RKO (cell line): ENCODE measurements around the gene DISC1.
A peak's percentile ranks its signal among the peaks of the same experiment; 100 is the strongest.

ENCODE experiments used
- DNase-seq: peaks from one replicate; pipeline ENCODE4 v3.0.0-alpha.2; 2016; ENCODE audit warnings: low spot score

The DISC1 gene

DNA sequence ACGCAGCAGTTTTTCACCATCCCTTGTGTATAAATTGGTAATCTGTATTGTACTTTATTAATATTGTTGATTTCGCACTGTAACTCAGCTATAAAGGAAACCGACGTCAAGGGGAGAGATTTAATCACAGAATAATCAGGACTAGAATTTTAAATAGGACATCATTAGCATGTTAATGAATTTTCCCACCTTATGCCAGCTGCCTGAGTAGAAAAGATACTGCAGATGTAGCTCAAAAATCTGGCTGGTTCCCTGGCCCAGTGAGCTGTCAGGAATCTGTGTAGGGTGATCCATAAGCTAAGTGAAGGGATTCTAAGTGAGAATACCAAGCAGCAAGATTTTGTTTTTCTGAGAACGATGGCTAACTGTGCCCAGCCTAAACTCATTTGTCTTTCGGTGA is 195.5 kb downstream of the DISC1 start:
- no peak for DNase-seq

DNA sequence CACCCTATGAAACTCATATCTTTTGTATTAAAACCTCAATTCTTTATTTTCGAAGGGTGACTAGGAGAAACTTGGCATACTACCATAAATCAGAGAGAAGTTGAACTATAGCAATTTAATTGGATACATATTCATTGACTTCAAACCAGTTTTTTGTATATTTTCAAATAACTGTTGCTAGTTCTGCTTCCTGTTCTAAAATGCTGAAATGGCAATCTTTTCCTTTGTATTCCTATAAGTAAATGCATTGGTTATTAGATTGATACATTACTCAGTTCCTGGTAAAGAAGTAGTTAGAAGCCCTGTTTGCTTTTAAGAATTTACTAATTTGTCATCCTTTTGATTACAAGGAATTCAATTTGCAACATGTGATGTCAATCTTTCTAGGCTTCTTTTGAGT is 200.0 kb downstream of the DISC1 start:
- no peak for DNase-seq

DNA sequence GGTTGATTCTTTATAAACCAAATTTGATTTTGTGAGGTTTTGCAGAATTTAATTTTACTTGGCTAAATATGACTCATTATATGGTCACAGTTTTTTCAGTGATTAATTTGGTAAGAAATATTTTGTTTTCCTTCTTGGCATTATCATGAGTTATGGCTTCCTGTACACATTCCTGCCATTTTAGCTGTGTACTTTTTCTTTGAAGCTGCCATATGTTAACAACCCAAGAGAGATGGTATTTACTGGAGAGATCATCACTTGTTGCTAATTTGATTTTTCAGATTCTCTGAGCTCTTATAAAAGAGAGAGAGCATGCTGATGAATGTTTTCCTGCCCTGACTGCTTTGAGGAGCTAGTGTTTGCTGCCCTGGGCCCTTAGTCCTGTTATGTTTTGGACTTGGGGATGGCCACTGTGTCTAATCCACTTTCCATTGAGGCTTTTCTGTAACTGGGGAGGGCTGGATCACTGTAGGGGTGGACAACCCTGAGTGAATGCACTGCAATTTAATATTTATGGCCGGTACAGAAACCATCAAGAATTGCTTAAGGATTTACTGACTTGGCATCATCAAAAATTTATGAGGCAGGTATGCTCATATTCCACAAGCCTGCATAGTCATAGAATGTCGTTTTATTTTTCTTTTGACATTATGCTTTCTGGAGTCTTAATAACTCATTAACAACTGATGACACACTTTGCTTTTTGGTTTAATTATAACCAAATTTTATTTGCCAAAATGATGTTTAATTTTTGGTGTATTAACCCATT is 200.9 kb downstream of the DISC1 start:
- peak; percentile 67 for DNase-seq

DNA sequence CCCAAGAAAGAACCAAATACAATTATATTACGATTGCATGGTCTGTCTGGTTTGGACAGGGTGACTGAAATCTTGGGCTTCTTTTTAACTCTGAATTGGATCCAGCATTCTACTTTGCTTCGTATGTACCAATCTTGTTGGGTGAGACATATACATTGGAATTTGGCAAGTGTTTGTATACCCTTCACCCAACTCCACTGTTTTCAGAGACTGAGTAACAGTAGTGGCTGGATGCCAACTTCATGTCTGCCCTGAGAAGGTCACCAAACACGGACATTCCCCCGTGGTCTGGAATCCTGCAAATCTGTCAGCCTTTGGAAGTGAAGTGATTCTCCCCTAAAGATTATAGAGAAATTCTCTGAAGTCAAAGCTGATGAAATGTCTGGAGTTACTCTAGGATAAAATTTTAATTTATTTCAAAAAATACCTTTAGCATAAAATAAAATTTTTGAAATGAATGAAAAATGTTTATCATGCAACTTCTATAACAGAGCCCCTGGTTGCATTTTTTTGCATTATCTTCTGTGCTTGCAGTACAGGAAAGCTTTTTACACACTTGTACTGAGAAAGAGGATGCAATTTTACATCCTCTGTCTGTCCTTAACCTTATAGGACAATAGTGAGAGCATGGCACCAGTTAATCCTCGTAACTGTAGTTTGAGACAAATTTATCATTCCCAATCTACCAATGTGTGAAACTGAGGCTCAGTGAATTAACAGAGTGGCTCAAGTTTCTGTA is 201.8 kb downstream of the DISC1 start:
- peak; percentile 87 for DNase-seq

DNA sequence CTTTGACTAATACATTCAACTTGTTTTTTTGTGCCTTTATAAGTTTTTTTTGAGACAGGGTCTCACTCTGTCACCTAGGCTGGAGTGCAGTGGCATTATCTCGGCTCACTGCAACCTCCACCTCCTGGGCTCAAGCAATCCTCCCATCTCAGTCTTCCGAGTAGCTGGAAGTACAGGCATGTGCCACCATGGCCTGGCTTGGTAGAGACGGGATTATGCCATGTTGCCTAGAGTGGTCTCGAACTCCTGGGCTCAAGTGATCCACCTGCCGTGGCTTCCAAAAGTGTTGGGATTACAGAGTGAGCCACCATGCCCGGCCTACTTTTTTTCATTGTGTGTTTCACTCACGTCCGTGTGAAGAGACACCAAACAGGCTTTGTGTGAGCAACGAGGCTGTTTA is 202.7 kb downstream of the DISC1 start:
- no peak for DNase-seq

DNA sequence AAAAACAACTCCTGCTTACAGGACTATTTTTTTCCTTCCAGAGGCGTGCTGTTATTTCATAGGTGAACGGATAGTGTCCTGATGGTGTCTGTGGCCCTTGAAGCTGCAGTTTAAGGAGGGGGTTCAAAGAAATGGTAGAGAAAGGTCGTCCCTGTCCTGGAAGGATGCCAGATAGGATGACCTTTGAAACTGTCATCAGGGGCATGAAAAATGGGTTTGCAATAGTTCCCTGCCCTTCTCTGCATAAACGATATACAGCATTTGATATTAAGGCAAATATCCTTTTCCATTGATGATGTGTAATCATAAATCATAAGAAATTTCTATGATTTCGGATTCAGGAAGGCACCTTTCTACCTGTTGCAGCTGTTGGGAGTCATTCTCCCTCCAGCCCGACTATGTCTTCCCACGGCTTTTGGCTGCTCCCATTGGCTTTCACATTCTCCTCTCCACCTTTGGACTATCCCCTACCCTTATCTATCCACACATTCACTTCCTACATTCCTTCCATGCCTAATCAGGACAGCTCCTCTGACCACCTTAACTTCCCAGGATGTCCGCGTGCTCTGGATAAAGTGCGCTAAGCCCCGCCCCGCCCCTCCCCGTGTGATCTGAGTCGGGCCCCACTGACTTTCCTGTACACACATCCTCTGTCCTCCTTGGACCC is 209.8 kb downstream of the DISC1 start:
- no peak for DNase-seq

DNA sequence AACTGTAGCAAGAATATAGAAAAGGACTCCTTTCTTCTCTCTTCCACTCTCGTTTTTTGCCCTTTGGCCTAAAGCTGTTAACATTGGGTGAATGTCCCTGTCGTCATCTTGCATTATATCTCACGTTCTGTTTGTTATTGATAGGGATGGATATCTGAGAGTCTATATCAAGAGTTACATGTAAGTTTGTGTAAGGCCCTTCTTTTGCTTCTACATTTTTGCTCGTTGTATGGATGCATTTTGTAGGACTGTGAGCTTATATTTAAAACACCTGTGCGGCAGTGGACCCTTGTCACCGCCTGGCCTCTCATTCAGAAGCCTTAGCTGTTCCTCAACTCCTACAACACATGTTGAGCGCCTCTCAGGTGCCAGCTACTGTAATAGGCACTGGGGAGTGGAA is 211.9 kb downstream of the DISC1 start:
- DNase-seq, result no peak

DNA sequence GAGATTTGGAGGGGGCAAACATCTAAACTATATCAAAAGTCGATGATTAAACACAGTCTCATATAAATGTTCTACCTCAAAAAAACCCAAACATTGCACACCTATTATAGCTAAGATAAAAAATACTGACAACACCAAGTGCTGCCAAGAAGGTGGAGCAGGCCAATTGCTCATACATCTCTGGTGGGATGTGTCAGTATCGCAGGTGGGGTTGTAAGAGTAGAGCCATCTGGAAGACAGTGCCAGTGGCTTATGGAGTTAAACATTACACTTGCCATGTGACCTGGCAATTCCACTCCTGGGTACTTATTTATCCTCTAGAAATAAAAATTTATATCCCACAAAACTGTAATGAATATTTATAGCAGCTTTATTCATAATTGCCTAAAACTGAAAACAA is 213.4 kb downstream of the DISC1 start:
- no peak for DNase-seq

DNA sequence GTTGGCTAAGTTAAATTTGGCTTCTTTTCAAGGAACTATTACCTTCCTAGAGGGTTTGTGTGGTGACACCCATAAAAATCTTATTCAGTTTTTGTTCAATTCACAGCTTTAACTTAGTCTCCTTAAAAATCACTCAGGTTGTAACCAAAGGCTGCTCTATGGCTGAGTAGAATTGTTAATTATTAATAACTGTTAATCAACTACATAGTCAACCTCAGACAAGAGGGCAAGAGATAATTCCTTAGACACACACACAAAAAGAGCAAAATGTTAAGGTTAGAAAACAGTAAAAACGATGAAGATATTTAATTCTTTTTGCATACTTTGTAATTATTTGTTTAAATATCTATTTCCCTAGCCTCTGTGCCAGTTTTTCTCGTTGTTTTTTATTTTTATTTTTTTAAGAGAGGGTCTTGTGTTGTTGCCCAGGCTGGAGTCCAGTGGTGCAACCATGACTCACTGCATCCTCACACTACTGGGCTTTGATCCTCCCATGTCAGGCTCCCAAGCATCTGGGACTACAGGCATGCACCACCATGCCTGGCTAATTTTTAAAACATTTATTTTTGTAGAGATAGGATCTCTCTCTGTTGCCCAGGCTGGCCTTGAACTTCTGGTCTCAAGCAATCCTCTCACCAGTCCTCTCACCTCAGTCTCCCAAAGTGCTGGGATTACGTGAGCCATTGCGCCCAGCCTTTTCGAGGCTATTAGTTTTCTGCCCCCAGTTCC is 215.2 kb downstream of the DISC1 start:
- DNase-seq, result peak; percentile 7

DNA sequence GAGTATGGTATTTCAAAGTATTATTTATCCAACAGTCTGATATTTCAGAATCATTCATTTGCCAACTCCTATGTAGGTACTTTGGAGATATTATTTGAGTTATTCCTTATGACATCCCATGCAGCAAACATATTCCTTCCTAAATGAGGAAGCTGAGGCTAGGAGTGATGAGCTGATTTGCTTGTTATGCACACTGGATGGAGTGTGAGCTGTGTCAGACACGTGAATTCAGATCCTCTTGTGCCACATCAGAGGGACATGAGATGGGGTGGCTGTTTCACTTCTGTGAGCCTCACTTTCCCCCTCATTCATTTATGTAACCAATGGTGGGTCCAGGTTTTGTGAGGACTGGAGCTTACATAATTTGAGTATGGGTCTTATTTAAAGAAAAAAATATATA is 215.9 kb downstream of the DISC1 start:
- DNase-seq, result no peak

DNA sequence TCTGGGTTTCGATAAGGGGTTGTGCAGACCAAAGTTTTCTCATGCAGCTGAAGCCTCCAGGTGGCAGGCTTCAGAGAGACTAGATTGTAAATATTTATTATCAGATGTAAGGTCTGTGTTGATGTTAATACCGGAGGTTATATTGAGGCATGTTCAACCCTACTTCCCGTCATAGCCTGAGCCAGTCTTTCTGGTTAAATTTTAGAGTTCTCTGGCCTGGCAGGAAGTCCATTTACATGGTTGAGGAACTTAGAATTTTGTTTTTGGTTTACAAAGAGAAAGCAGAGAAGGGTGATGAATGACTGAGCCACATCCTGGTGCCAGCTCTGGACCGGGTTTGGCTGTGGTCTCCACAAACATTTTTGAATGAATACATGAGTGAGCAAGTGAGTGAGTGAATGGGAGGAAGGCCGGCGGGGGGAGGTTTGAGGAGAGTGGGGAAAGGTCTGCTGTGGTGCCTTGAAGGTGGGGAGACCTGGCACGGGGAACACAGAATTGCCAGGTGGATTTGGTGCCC is 218.5 kb downstream of the DISC1 start:
- no peak for DNase-seq

DNA sequence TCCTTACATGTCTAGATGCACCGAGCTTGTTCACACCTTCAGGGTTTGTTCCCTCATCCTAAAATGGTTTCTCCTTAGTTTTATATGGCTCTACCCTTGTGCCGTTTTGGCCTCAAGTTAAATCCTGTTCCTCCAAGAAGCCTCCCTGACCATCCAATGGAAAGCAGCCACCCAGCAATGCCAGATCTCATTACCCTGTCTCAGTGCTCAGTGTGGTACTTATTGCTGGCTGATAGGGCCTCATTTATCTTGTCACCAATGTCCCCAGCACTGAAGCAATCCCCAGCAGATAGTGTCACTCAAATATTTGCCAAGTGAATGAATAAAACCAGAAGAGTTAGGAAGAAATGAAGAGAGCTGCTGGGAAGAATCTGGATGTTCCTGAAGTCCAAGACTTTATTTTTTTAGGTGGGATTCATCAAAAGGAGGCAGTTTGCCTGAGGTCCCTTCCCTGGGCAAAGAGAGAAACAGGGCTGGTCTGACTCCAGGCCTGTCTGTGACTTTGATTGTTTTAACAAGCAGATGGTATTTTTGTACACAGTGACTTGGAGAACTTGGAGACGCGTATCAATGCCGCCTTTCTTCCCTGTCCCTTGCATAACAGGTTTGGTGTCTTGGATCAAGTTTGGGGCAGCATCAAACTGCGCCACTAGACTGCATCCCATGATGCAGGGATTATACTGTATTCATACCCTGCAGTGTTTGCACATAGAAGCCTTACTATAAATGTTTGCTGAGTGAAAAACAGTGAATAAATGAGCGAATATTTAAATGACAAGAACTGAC is 221.2 kb downstream of the DISC1 start:
- no peak for DNase-seq

DNA sequence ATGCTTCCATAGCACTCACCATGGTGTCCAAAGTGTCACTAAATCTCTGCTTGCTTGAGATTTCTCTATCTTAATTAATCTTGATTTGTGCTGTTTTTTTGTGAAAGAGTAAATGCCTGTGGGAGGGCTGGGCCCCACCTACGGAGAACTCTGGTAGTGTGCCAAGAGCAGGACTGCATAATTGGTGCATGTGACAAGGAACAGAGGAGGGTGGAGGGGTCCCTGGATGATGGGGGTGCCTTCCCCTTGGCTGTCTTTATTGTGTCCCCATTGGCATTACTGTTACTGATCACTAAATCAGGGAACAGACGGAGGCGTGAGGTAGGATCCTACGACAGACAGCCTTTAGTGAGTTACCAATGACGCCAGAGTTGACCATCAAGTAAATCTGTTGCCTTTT is 223.4 kb downstream of the DISC1 start:
- no peak for DNase-seq

DNA sequence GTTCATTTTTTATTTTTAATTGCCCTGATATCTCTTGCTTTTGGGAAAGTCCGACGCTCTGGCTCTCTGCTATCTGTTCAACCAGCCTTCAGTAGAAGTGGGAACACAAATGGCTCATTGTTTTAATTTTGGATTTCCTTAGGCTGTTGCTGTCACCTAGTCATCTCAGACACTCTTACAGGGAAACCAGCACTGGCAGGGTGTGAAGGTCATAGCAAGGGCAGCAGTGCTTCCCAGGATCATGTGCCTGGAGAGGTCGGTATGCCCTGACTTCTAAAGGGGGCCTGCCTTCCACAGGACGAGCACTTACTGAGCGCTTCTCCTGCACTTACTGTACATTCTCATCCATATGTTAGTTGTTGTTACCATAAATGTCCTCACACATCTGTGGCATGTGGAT is 224.2 kb downstream of the DISC1 start:
- no peak for DNase-seq

DNA sequence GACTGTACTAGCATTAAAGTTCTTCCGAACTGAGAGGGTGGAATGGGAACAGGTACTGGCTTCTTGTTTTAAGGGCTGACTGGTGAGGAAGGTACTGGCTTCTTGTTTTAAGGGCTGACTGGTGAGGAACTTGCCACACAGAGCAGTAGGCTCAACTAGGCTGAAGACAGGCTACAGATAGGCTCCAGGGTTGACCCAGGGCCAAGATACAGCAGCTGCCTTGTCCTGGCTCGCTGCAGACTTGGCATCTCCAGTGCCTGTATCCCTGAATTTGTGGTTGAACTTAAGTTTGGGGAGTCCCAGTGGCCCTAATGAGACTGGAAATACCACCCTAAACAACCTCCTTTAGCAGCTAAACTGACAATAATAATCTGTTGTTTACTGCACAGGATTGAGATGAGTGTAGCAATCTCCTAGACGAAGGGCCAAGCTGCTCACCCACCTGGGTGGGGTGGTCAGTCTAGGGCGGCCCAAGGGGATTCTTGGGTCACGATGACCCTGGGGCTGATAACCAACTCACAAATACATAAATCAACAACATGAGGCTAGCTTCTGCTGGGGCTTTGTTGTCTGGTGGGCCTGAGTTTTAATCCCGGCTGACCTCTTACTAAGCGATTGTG is 227.1 kb downstream of the DISC1 start:
- DNase-seq, result no peak

DNA sequence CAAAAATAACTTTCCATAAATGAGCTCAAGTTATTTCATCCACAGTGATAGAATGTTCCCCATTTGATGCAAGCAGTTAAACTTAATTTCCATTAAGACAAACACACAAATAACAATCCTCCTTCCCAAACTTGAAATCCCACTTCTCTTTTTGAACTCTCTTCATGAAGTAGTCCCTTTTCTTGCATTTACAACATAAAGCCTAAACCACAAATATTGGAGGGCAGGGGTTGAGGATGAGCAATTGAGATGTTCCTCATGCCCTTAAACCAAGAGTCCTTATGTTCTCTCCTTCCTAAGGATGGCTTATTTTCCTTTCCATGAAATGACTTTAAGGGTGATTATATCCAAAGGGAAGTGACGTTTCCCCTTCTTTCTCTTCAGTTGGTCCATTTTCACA is 228.8 kb downstream of the DISC1 start:
- no peak for DNase-seq

DNA sequence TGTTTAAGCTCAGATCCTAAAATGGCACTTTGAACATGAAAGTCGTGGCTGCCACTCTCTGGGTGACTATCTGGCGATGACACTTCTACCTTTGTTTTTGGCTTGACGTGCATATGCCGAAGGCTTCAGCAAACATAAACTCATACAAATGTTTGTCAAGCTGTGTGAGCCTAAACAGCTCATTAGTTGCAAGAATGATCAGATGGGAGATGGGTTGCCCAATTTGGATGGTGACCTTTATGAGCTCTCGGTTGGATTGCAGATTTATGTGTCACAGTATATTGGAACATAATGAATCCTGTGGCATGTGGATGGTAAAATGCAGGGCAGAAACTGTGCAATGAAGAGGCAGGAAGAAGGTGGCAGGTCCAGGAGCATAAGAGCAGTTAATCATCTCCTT is 229.3 kb downstream of the DISC1 start:
- no peak for DNase-seq

DNA sequence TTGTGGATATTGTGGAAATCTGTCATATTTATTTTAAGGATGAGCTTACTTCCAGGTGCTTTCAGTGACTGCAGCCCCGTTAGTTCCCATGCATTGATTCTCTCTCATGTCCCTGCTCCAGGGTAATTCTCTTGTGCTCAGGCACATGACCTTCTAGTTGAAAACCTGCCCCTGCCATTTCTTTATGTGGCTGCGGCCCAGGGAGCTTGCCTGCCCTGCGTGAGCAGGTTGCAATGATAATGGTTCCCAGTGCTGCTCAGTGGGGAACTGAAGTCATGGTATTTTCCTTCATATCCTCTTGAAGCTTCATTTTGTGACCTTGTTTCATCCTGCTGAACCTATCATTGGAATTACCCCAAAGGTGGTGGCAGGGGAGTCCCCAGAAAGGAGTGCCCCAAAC is 229.8 kb downstream of the DISC1 start:
- DNase-seq, result no peak

DNA sequence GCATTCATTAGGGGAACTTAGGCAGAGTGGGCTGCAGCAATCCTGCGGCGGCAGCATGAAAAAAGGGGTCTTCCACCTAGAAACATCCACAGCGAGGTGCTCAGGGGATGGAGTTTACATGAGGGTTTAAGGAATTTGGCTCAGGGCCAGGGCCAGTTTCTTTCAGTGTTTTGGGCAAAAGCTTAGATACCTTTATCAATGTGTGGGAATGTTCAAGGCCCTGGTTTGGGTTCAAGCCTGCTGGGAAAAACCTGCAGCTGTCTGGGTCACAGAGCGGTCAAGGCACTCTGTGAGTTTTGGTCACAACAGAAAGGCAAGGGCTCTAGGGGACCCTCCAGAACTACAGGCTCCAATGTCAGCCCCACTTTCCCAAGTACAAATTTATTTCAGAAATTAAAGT is 230.3 kb downstream of the DISC1 start:
- no peak for DNase-seq

DNA sequence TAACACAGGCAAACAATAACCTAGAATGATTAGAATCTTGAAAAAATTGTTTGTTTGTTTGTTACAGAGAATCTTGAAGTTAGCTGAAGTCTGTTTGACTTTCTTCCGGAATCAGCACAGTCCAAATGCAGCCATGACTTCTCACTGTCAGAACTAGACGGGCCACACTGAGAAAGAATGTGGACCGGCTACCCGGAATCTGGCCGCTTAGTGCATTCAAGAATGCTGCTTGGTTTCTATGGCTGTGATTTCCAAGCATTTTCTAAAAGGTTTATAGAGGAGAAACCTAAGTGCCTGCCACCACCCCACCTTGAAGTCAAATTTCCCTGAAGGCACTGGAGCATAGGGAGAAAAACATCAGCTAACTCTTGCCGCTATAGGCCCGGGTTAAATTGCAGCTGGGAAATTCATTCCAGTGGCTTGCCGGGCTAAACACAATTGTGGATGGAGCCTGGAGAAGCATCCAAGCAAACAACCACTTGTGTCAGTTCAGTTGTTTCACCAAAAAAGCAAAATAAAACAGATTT is 231.1 kb downstream of the DISC1 start:
- no peak for DNase-seq
